ENCODE measurements around the gene ERC2. TPM values are rescaled to one million over a fixed set of nuclear protein-coding genes. Genes with fewer than 3 reads are reported as not detected.
"Not testable (repeated sequence)": the region's sequence is repeated elsewhere in the genome, so short reads cannot be mapped to it uniquely, and the experiment has no call there.

The ERC2 gene
- total RNA-seq, 4 donors from 2014 or later, result 5.3 to 8.8 (median 7.8) TPM

DNA sequence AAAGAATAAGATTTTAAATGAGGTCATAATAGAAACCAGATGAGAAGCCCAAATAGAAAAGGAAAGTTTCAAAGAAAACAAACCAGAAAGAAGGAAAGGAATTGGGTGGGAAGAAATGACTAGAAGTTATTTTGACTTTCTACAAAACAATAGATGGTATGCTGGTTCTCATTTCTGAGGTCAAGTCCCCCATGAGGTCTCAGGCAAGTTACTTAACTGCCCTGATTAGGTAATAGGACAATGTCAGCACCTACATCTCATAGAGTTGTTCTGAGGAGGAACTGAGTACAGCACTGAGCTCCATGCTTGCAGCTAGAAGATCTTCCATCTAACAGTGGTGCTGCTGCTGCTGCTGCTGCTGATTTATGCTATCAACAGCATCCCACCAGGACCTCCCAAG is 185.9 kb downstream of the ERC2 start:
- H3K4me3 ChIP-seq (replicated peaks in 1 of 3), result no peak overlapping the region
- H3K9me3 ChIP-seq, result no peaks in the 10 kb centered on the region
- DNase-seq, result no peak
- H3K4me1 ChIP-seq, result no peaks in the 10 kb centered on the region
- no peak overlapping the region for H3K27ac ChIP-seq
- TF ChIP-seq, protein P1, sequence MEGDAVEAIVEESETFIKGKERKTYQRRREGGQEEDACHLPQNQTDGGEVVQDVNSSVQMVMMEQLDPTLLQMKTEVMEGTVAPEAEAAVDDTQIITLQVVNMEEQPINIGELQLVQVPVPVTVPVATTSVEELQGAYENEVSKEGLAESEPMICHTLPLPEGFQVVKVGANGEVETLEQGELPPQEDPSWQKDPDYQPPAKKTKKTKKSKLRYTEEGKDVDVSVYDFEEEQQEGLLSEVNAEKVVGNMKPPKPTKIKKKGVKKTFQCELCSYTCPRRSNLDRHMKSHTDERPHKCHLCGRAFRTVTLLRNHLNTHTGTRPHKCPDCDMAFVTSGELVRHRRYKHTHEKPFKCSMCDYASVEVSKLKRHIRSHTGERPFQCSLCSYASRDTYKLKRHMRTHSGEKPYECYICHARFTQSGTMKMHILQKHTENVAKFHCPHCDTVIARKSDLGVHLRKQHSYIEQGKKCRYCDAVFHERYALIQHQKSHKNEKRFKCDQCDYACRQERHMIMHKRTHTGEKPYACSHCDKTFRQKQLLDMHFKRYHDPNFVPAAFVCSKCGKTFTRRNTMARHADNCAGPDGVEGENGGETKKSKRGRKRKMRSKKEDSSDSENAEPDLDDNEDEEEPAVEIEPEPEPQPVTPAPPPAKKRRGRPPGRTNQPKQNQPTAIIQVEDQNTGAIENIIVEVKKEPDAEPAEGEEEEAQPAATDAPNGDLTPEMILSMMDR (IDR thresholded peaks at IDR 0.05), result no peak
- TF ChIP-seq POLR2A (IDR thresholded peaks at IDR 0.05), result no peak
- intact Hi-C loops (cut with DNase I), result no loop called here
- H3K36me3 ChIP-seq, result no peaks in the 10 kb centered on the region
- no peaks in the 10 kb centered on the region for H3K27me3 ChIP-seq

DNA sequence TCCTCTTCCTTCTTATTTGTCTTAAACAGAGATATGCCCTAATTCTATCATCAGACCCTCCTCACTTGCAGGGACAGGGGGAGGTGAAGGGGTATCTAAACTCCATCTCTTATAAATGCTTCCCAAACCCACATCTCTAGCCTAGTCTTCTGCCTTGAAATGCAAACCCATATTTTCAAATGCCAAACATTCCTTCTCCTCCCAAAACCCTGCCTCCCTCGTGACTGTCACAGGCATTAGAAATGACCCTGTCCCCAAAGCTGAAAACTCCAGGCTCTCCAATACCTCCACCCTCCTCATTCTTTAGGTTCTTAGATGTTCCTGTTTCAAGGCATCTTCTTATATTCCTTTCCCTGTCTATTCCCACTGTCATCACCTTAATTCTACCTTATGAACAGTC is 191.0 kb downstream of the ERC2 start:
- H3K36me3 ChIP-seq, result no peaks in the 10 kb centered on the region
- H3K9me3 ChIP-seq, result no peaks in the 10 kb centered on the region
- no peak overlapping the region for H3K27ac ChIP-seq
- TF ChIP-seq, protein P1 (IDR thresholded peaks at IDR 0.05), result no peak
- no peak for TF ChIP-seq POLR2A (IDR thresholded peaks at IDR 0.05)
- DNase-seq, result no peak
- H3K27me3 ChIP-seq, result no peaks in the 10 kb centered on the region
- WGBS, 2 donors, result 74 to 87% methylated on average over 1 of the region's 1 CpG
- H3K4me3 ChIP-seq (replicated peaks in 1 of 3), result no peak overlapping the region
- intact Hi-C loops (cut with DNase I), result no loop called here
- H3K4me1 ChIP-seq, result no peaks in the 10 kb centered on the region

DNA sequence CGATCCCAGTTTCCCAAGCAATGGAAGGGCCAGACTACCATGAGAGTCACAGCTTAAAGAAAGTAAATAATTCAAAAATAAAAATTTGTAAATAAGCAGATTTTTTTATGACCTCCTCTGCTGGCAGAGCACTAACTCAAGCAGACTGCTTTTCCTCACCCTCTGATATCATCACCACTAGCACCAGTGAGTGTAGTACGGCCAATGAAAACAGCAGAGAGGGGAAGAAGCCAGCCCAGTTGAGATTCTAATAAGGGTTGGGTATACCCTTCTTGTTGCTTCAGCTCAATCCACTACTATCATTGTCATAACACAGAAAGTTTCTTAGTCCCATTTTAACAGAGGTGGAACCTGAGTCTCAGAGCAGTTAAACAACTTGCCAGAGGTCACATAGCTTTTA is 193.1 kb downstream of the ERC2 start:
- Histone ChIP-seq H3K4me3 (replicated peaks in 1 of 3) (no peak overlapping the region), H3K27ac (no peak overlapping the region), H3K27me3 (no peaks in the 10 kb centered on the region), H3K9me3 (no peaks in the 10 kb centered on the region), H3K4me1 (no peaks in the 10 kb centered on the region), H3K36me3 (no peaks in the 10 kb centered on the region)
- intact Hi-C loops (cut with DNase I), result no loop called here
- 85 to 92% methylated on average over 2 of the region's 2 CpGs for WGBS, 2 donors
- TF ChIP-seq, protein P1 (IDR thresholded peaks at IDR 0.05), result no peak
- no peak for TF ChIP-seq POLR2A (IDR thresholded peaks at IDR 0.05)
- no peak for DNase-seq

DNA sequence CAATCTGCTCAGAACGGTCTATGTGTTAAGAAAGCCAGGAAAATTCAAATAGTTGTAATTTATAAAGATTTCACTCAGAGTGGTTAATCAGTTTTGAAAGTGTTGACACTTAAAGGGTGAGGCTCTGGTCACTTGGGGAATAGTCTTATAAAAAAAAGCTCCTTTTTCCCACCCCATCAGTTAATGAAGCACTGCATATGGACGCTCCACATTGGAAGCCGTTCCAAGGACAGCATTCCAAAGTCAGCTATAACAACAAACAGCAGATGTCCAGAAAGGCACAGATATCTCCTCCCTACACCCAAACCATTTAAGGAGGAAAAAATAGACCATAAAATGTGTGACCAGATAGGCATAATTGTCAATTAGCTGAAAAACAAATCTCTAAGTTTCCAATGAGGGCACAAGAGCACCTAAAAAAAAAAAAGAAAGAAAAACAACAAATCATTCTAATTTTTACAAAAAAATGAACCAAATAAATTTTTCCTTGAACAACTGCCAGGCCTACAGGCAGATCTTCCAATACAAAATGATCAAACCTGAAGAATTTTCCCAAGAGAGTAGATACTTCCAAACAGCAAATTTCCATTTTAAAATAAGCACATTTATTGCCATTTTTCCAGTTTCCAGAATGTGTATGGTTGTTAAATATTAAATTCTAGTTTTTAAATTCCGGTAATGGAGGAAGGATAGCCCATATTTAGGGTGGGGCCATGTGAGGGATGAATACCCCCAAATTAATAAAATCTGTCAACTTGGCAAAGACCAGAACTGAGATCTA is 198.3 kb downstream of the ERC2 start:
- Histone ChIP-seq H3K4me1 (no peaks in the 10 kb centered on the region), H3K4me3 (replicated peaks in 1 of 3) (no peak overlapping the region), H3K36me3 (no peaks in the 10 kb centered on the region), H3K9me3 (no peaks in the 10 kb centered on the region), H3K27me3 (no peaks in the 10 kb centered on the region), H3K27ac (no peak overlapping the region)
- TF ChIP-seq, protein P1 (IDR thresholded peaks at IDR 0.05), result no peak
- no peak for DNase-seq
- intact Hi-C loops (cut with DNase I), result no loop called here
- WGBS, 2 donors, result 47 to 49% methylated on average over 4 of the region's 4 CpGs

DNA sequence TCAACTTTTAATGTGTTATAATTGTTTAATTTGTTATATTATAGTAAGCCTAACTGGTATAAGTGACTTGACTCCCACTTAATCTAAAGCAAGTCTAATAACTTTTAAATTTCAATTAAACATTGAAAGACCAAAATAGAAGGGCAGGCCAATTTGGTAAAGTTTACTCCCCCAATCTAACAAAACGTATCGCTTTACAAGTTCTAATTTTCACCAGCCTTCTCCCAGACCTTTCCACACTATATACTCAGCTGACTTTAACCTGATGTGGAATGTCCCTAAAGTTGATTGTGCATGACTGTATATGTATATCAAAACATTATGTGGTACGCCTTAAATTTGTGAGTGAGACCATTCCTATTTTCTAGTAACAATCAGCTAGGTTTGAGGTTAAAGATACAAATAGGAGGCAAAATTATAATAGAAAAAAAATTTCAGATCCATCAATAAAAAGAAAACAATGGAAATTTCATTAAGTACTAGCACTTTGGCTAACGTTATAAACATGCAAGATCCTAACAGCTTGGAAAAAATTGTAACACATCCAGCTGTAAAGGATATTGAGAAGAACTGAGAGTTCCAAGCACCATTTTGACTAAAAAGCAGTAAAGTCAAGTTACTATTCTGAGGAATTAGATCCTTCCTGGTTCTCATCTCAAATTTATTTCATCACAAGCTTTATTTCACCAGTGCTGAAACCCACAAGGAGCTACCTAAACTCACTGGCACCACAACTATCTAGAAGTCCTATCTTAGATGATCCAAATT is 199.5 kb downstream of the ERC2 start:
- Histone ChIP-seq H3K27ac (no peak overlapping the region), H3K9me3 (no peaks in the 10 kb centered on the region), H3K4me1 (no peaks in the 10 kb centered on the region), H3K4me3 (replicated peaks in 1 of 3) (no peak overlapping the region), H3K36me3 (no peaks in the 10 kb centered on the region), H3K27me3 (no peaks in the 10 kb centered on the region)
- no peak for DNase-seq
- intact Hi-C loops (cut with DNase I), result no loop called here
- 87 to 90% methylated on average over 4 of the region's 4 CpGs for WGBS, 2 donors
- TF ChIP-seq, protein P1 (IDR thresholded peaks at IDR 0.05), result no peak
- TF ChIP-seq POLR2A (IDR thresholded peaks at IDR 0.05), result no peak

DNA sequence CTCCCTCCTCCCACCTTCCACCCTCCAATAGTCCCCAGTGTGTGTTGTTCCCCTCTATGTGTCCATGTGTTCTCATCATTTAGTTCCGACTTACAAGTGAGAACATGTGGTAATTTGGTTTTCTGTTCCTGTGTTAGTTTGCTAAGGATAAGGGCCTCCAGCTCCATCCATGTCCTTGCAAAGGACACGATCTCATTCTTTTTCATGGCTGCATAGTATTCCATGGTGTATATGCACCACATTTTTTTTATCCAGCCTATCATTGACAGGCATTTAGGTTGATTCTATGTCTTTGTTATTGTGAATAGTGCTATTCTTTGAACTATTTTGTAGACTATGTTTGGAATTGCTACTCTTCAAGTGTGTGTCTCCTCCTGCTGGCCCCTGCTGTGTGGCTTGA is 206.4 kb downstream of the ERC2 start:
- DNase-seq; intact Hi-C loops (cut with DNase I): not testable (repeated sequence)
- 45 to 70% methylated on average over 2 of the region's 2 CpGs for WGBS, 2 donors

More for the DNA sequence above, 206.4 kb downstream of the ERC2 start:
- not testable (repeated sequence) for H3K4me3 ChIP-seq (replicated peaks in 1 of 3); H3K9me3 ChIP-seq; H3K27me3 ChIP-seq; H3K27ac ChIP-seq; H3K36me3 ChIP-seq; H3K4me1 ChIP-seq
